ENCODE results near the gene SLC1A1.

The SLC1A1 gene

GRCh38 chr9:4547016-4547415 lies 56.7 kb downstream of the SLC1A1 start:
- DNase-seq, result no peak

GRCh38 chr9:4548811-4549725 lies 58.8 kb downstream of the SLC1A1 start:
- DNase-seq, result no peak

GRCh38 chr9:4549751-4550295 lies 59.6 kb downstream of the SLC1A1 start:
- no peak for DNase-seq

- DNase-seq, result no peak
Measured at GRCh38 chr9:4550777-4551484, 60.7 kb downstream of the SLC1A1 start.

GRCh38 chr9:4553951-4554381 lies 63.7 kb downstream of the SLC1A1 start:
- DNase-seq, result no peak

- DNase-seq, result no peak
Measured at GRCh38 chr9:4555236-4555635, 65.0 kb downstream of the SLC1A1 start.

GRCh38 chr9:4558371-4558998 lies 68.2 kb downstream of the SLC1A1 start:
- no peak for DNase-seq

GRCh38 chr9:4559261-4560182 lies 69.3 kb downstream of the SLC1A1 start:
- DNase-seq, result no peak

GRCh38 chr9:4563105-4563504 lies 72.8 kb downstream of the SLC1A1 start:
- DNase-seq, result no peak

GRCh38 chr9:4566806-4567205 lies 76.5 kb downstream of the SLC1A1 start:
- no peak for DNase-seq

- DNase-seq, result no peak
Measured at GRCh38 chr9:4567601-4568000, 77.3 kb downstream of the SLC1A1 start.

- DNase-seq, result no peak
Measured at GRCh38 chr9:4569101-4569500, 78.8 kb downstream of the SLC1A1 start.

- DNase-seq, result no peak
Measured at GRCh38 chr9:4572184-4572826, 82.0 kb downstream of the SLC1A1 start.

GRCh38 chr9:4573176-4573575 lies 82.9 kb downstream of the SLC1A1 start:
- DNase-seq, result no peak

- DNase-seq, result no peak
Measured at GRCh38 chr9:4573634-4574389, 83.5 kb downstream of the SLC1A1 start.

- DNase-seq, result peak; percentile 10
Measured at GRCh38 chr9:4574657-4575243, 84.5 kb downstream of the SLC1A1 start.

GRCh38 chr9:4575997-4576396 lies 85.7 kb downstream of the SLC1A1 start:
- no peak for DNase-seq

- no peak for DNase-seq
Measured at GRCh38 chr9:4576448-4576847, 86.2 kb downstream of the SLC1A1 start.

GRCh38 chr9:4579001-4579400 lies 88.7 kb downstream of the SLC1A1 start:
- no peak for DNase-seq

GRCh38 chr9:4581035-4581760 lies 90.9 kb downstream of the SLC1A1 start:
- DNase-seq, result no peak
